H1 (cell line): ENCODE results near the gene RNF157. TPM values are rescaled to one million over a fixed set of nuclear protein-coding genes. Genes with fewer than 3 reads are reported as not detected.

Experiments used
- CTCF ChIA-PET: fragments of 300-600 bp; sonication (Branson Sonifier 250); formaldehyde crosslinking; loops from one replicate; lab custom pipeline; 2021; ENCODE audit not compliant: partially characterized antibody; lab: Charles Lee
- POLR2A ChIA-PET: fragments of 300-600 bp; sonication (Branson Sonifier 250); formaldehyde crosslinking; loops from one replicate; lab custom pipeline; 2021; ENCODE audit warnings: inconsistent platforms; ENCODE audit not compliant: partially characterized antibody; lab: Charles Lee
- DNase-seq, 2 experiments: peaks; one replicate each; pipeline versions ENCODE4 v3.0.0 to v3.0.0-alpha.2; 2010 to 2022; ENCODE audit warnings: low spot score in 2 of 2, low read depth in 1 of 2, mixed read lengths in 1 of 2
- FAIRE-seq: peaks from 2 replicates; lab custom pipeline; 2011; peaks lifted over from hg19 to GRCh38; lab: Jason Lieb, UNC
- H2AFZ ChIP-seq: 2 replicates; pipeline ENCODE4 v1.8.1; 2012; ENCODE audit warnings: low read length, inconsistent platforms
- H2AK5ac ChIP-seq: 2 replicates; pipeline ENCODE4 v1.6.1; 2013; ENCODE audit warnings: low read depth, low read length
- H2BK120ac ChIP-seq: replicated peaks from 2 replicates; pipeline ENCODE3; 2013; ENCODE audit warnings: low read depth, low read length, inconsistent platforms
- H2BK12ac ChIP-seq: 2 replicates; pipeline ENCODE4 v1.6.1; 2013; ENCODE audit warnings: low read depth, low read length
- H2BK15ac ChIP-seq: 2 replicates; pipeline ENCODE4 v1.6.1; 2013; ENCODE audit warnings: low read length
- H2BK20ac ChIP-seq: 2 replicates; pipeline ENCODE4 v1.6.1; 2013; ENCODE audit warnings: low read length
- H2BK5ac ChIP-seq: 2 replicates; pipeline ENCODE4 v1.6.1; 2013; ENCODE audit warnings: low read depth, low read length
- H3K14ac ChIP-seq: 2 replicates; pipeline ENCODE4 v1.6.1; 2013; ENCODE audit warnings: inconsistent platforms; ENCODE audit not compliant: insufficient read length
- H3K18ac ChIP-seq: 2 replicates; pipeline ENCODE4 v1.6.1; 2013; ENCODE audit warnings: low read length; ENCODE audit errors: extremely low read depth
- H3K23ac ChIP-seq: 2 replicates; pipeline ENCODE4 v1.6.1; 2013; ENCODE audit warnings: inconsistent platforms; ENCODE audit not compliant: insufficient read length
- H3K23me2 ChIP-seq: 2 replicates; pipeline ENCODE4 v1.6.1; 2013; ENCODE audit warnings: low read depth, low read length
- H3K27ac ChIP-seq: 2 replicates; pipeline ENCODE4 v1.6.1; 2011; ENCODE audit warnings: low read depth, low read length, inconsistent platforms
- H3K27me3 ChIP-seq, 4 experiments: replicated peaks in 1 of 4; 1 replicate in 1 of 4; 2 replicates in 3 of 4; pipeline versions ENCODE4 v1.6.1 to v1.8.1; 2011 to 2013; ENCODE audit warnings: low read length in 3 of 4, mild to moderate bottlenecking in 3 of 4, inconsistent platforms in 2 of 4, mixed read lengths in 2 of 4, moderate library complexity in 1 of 4; ENCODE audit not compliant: control insufficient read depth in 3 of 4, insufficient read depth in 3 of 4; ENCODE audit errors: extremely low read depth in 1 of 4
- H3K36me3 ChIP-seq, 4 experiments: 2 replicates each; pipeline versions ENCODE4 v1.6.1 to v1.8.1; 2011 to 2013; ENCODE audit warnings: mild to moderate bottlenecking in 4 of 4, low read length in 3 of 4, moderate library complexity in 2 of 4, control low read depth in 1 of 4, inconsistent platforms in 1 of 4; ENCODE audit not compliant: insufficient read depth in 4 of 4, control insufficient read depth in 2 of 4
- H3K4ac ChIP-seq: replicated peaks from 2 replicates; pipeline ENCODE3; 2013; ENCODE audit warnings: low read length, low read depth, mixed read lengths, inconsistent platforms; ENCODE audit not compliant: insufficient read length
- H3K4me1 ChIP-seq, 4 experiments: replicated peaks in 1 of 4; 1 replicate in 1 of 4; 2 replicates in 3 of 4; pipeline versions ENCODE4 v1.6.1 to v1.8.1; 2011 to 2013; ENCODE audit warnings: low read length in 3 of 4, inconsistent platforms in 2 of 4, mixed read lengths in 1 of 4; ENCODE audit not compliant: insufficient read depth in 4 of 4, control insufficient read depth in 3 of 4
- H3K4me2 ChIP-seq, 2 experiments: 2 replicates each; pipeline versions ENCODE4 v1.6.1 to v1.8.1; 2011 to 2013; ENCODE audit warnings: low read depth in 2 of 2, low read length in 2 of 2, control low read depth in 1 of 2, inconsistent platforms in 1 of 2, mild to moderate bottlenecking in 1 of 2; ENCODE audit not compliant: insufficient read depth in 1 of 2
- H3K4me3 ChIP-seq, 4 experiments: fragments of 200-600, 300-600 bp in 1 of 4; sonication (generic), shearing (Covaris generic), sonication (Bioruptor Twin) in 1 of 4; 2 replicates each; pipeline versions ENCODE4 v1.5.1 to v1.8.1; 2011 to 2016; ENCODE audit warnings: low read length in 4 of 4, low read depth in 3 of 4, control low read depth in 2 of 4, inconsistent platforms in 2 of 4, mild to moderate bottlenecking in 2 of 4, mixed read lengths in 1 of 4, moderate library complexity in 1 of 4; ENCODE audit not compliant: insufficient read depth in 2 of 4; ENCODE audit errors: extremely low read depth in 1 of 4
- H3K56ac ChIP-seq: replicated peaks from 2 replicates; pipeline ENCODE3; 2013; ENCODE audit warnings: low read depth, mild to moderate bottlenecking, mixed read lengths, low read length, inconsistent platforms; ENCODE audit not compliant: insufficient read length
- H3K79me1 ChIP-seq: 2 replicates; pipeline ENCODE4 v1.6.1; 2013; ENCODE audit warnings: low read depth, low read length, control low read depth
- H3K79me2 ChIP-seq, 2 experiments: 2 replicates each; pipeline versions ENCODE4 v1.6.1 to v1.8.1; 2012 to 2013; ENCODE audit warnings: low read length in 2 of 2, mild to moderate bottlenecking in 2 of 2, inconsistent platforms in 1 of 2; ENCODE audit not compliant: insufficient read depth in 2 of 2, control insufficient read depth in 1 of 2
- H3K9ac ChIP-seq, 4 experiments: replicated peaks in 1 of 4; 1 replicate in 1 of 4; 2 replicates in 3 of 4; pipeline versions ENCODE4 v1.6.1 to v1.8.1; 2011 to 2013; ENCODE audit warnings: low read depth in 3 of 4, low read length in 3 of 4, control low read depth in 2 of 4, mild to moderate bottlenecking in 2 of 4, moderate library complexity in 2 of 4, inconsistent platforms in 1 of 4; ENCODE audit errors: extremely low read depth in 1 of 4
- H3K9me3 ChIP-seq, 2 experiments: 2 replicates each; pipeline versions ENCODE4 v1.6.1 to v1.8.1; 2012 to 2013; ENCODE audit warnings: mild to moderate bottlenecking in 2 of 2, moderate library complexity in 2 of 2, control low read depth in 1 of 2, inconsistent platforms in 1 of 2, low read depth in 1 of 2, low read length in 1 of 2, mixed read lengths in 1 of 2; ENCODE audit not compliant: insufficient read depth in 2 of 2
- H4K20me1 ChIP-seq, 2 experiments: replicated peaks in 1 of 2; 2 replicates each; pipeline versions ENCODE3 to v1.8.1; 2011 to 2013; ENCODE audit warnings: inconsistent platforms in 2 of 2, low read length in 2 of 2, mild to moderate bottlenecking in 1 of 2; ENCODE audit not compliant: insufficient read depth in 2 of 2, control insufficient read depth in 1 of 2
- H4K5ac ChIP-seq: 2 replicates; pipeline ENCODE4 v1.6.1; 2013; ENCODE audit warnings: low read length, low read depth, mixed read lengths, inconsistent platforms; ENCODE audit not compliant: insufficient read length
- H4K8ac ChIP-seq: 2 replicates; pipeline ENCODE4 v1.8.0; 2013; ENCODE audit warnings: mild to moderate bottlenecking, moderate library complexity, low read length, inconsistent platforms; ENCODE audit not compliant: insufficient read depth; ENCODE audit errors: extremely low read depth
- H4K91ac ChIP-seq: replicated peaks from 2 replicates; pipeline ENCODE3; 2013; ENCODE audit warnings: low read length, mixed read lengths, inconsistent platforms; ENCODE audit not compliant: insufficient read length
- CBX5 ChIP-seq: fragments of 300-800, 300-1000 bp; sonication (generic); IDR thresholded peaks from 2 replicates; pipeline ENCODE4 v1.7.1; 2016; ENCODE audit warnings: antibody characterized with exemption, low read length, low read depth
- CEBPB ChIP-seq: IDR thresholded peaks from 2 replicates; pipeline ENCODE4 v1.6.1; 2012; ENCODE audit warnings: low read depth, low read length
- FOSL1 ChIP-seq: IDR thresholded peaks from 2 replicates; pipeline ENCODE4 v1.6.1; 2011; ENCODE audit warnings: mild to moderate bottlenecking, low read depth, low read length, moderate library complexity; ENCODE audit not compliant: insufficient read depth
- GABPA ChIP-seq: IDR thresholded peaks from 2 replicates; pipeline ENCODE4 v1.6.1; 2011; ENCODE audit warnings: mild to moderate bottlenecking, low read length, moderate library complexity, borderline replicate concordance; ENCODE audit not compliant: insufficient read depth
- RAD21 ChIP-seq, 2 experiments: IDR thresholded peaks in 1 of 2; conservative IDR thresholded peaks in 1 of 2; 2 replicates each; pipeline ENCODE4 v1.6.1; 2011; ENCODE audit warnings: low read depth in 2 of 2, low read length in 2 of 2, improper control_type of control experiment in 1 of 2, inconsistent platforms in 1 of 2, mild to moderate bottlenecking in 1 of 2, moderate library complexity in 1 of 2
- SP1 ChIP-seq: IDR thresholded peaks from 2 replicates; pipeline ENCODE4 v1.6.1; 2011; ENCODE audit warnings: low read depth, low read length
- WGBS, 2 experiments: shearing (Covaris generic) in 1 of 2; methylation state at CpG; one replicate each; pipeline versions ENCODE4 v1.1.6 to v1.1.7; 2013 to 2015; ENCODE audit warnings: low lambda C conversion rate in 2 of 2, mixed read lengths in 2 of 2, inconsistent platforms in 1 of 2, low coverage in 1 of 2, missing lambda C conversion rate in 1 of 2; ENCODE audit not compliant: insufficient replicate concordance in 2 of 2, insufficient coverage in 1 of 2, insufficient read length in 1 of 2; ENCODE audit errors: extremely low coverage in 1 of 2, missing lambda C conversion rate in 1 of 2; 5-methylcytosine and 5-hydroxymethylcytosine counted together
- polyA plus RNA-seq, 7 experiments: library from polyadenylated mRNA; depleted of rRNA in 3 of 7; stranded (reverse) in 5 of 7; unstranded in 2 of 7; fragments of >200 nt in 5 of 7; fragments of 200-250 nt in 2 of 7; gene quantifications; 1 replicate in 5 of 7; 2 replicates in 1 of 7; 4 replicates in 1 of 7; pipeline versions ENCODE4 v1.2.1 to v1.2.3, GENCODE V29; 2011 to 2013; ENCODE audit warnings: missing spikeins in 2 of 7, mixed read lengths in 2 of 7
- total RNA-seq: library from RNA; stranded (reverse); fragmentation: NEBNext Ultra II Directional; extraction: Animal tissue kit (Norgen Biotek cat#: 25700); gene quantifications from 2 replicates; pipeline ENCODE4 v1.2.1, GENCODE V29; 2021

RNF157 gene
- total and polyA plus RNA-seq, 2 of the 8 experiments (the other 6 are each of a cell fraction or from before 2014, with no cell fraction given): 13.4 to 16.7 TPM

DNA sequence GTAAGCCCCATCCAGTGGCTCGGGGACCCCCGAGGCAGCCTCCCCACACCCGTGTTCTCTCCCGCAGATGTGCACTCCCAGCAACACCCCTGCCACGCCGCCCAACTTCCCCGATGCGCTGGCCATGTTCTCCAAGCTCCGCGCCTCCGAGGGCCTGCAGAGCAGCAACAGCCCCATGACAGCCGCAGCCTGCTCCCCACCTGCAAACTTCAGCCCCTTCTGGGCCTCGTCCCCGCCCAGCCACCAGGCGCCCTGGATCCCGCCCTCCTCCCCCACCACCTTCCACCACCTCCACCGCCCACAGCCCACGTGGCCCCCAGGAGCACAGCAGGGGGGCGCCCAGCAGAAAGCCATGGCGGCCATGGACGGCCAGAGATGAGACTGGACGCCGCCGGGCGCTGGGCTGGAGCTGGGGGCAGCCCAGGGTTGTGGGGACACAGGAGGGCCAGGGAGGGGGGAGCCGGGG lies 29.9 kb upstream of the RNF157 start:
- no peak overlapping the region for H3K9ac ChIP-seq
- CTCF ChIA-PET: interaction anchor here (0.9 to 6.2 kb wide), 4 partner anchors 10 to 148 kb away, joined by 3 to 63 read pairs (median 5); no protein-coding TSS in a partner anchor

More for the DNA sequence above, 29.9 kb upstream of the RNF157 start:
- Histone ChIP-seq H3K4me1 (peaks cover 5 to 27% (median 20%) of the 10 kb centered on the region in 4 experiments), H4K5ac (no peak overlapping the region), H4K8ac (no peak overlapping the region), H3K4ac (no peak overlapping the region), H3K18ac (no peak overlapping the region), H3K4me3 (no peak overlapping the region), H3K4me2 (no peak overlapping the region), H2AFZ (no peak overlapping the region), H4K20me1 (no peaks in the 10 kb centered on the region), H3K23ac (no peak overlapping the region), H3K79me2 (peaks cover 3 to 24% of the 10 kb centered on the region in 2 experiments; a peak in 3 of 4 replicates), H4K91ac (no peak overlapping the region), H2BK15ac (no peak overlapping the region), H2BK20ac (no peak overlapping the region), H3K14ac (no peak overlapping the region), H3K79me1 (peaks cover 2% of the 10 kb centered on the region; the same call in 1 of the 2 replicates), H2AK5ac (no peak overlapping the region), H2BK5ac (no peak overlapping the region), H2BK120ac (no peak overlapping the region), H3K23me2 (no peaks in the 10 kb centered on the region), H2BK12ac (no peak overlapping the region), H3K9me3 (no peaks in the 10 kb centered on the region), H3K56ac (no peak overlapping the region), H3K27me3 (no peaks in the 10 kb centered on the region), H3K27ac (no peak overlapping the region), H3K36me3 (no peaks in the 10 kb centered on the region)
- no peak for DNase-seq
- POLR2A ChIA-PET: interaction anchor here (0.9 to 2.3 kb wide), 4 partner anchors 9 to 261 kb away, joined by 3 to 6 read pairs (median 3); no protein-coding TSS in a partner anchor
- TF ChIP-seq CEBPB: no peak
- TF ChIP-seq GABPA: no peak
- no peak for TF ChIP-seq SP1
- TF ChIP-seq CBX5: no peak
- TF ChIP-seq FOSL1: no peak
- TF ChIP-seq RAD21 (IDR thresholded peaks at IDR 0.05 in 1 of 2, conservative IDR thresholded peaks at IDR 0.05 in 1 of 2; ENCODE audit: low read depth in 2 of 2, low read length in 2 of 2): no peak
- WGBS, 2 experiments: 97% methylated on average over 21 of the region's 26 CpGs; no CpG with 5 or more reads in 1 of the 2 experiments
- FAIRE-seq: no peak
